HG03439 (cell line): ENCODE measurements around the gene POM121.
A peak's percentile ranks its signal among the peaks of the same experiment; 100 is the strongest.
"Not testable (repeated sequence)": the region's sequence is repeated elsewhere in the genome, so short reads cannot be mapped to it uniquely, and the experiment has no call there.

ENCODE experiments used
- ATAC-seq: cut with Tn5 transposase; IDR thresholded peaks from one replicate; pipeline ENCODE4 v1.9.1; 2021; ENCODE audit warnings: mild to moderate bottlenecking, moderate library complexity; ENCODE audit not compliant: unreplicated experiment

Gene POM121

DNA sequence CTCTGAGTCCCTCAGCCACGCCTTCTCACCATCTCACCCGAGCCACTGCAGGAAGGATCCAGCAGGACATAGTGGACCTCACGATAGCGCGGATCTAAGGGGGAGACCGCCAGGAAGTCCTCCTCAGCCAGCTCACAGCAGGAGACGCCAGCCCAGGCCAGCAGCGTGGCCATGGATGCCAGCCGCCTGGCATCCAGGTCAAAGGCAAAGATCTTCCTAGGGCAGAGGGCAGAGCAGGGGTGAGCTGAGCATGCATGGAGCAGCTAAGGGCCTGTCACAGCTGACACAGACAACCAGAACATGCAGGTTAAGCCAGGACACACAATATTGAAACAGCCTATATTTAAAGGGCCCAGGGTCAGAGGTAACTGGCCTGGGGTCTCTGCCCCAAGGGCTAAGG, 24.4 kb downstream of the POM121 start:
- not testable (repeated sequence) for ATAC-seq

DNA sequence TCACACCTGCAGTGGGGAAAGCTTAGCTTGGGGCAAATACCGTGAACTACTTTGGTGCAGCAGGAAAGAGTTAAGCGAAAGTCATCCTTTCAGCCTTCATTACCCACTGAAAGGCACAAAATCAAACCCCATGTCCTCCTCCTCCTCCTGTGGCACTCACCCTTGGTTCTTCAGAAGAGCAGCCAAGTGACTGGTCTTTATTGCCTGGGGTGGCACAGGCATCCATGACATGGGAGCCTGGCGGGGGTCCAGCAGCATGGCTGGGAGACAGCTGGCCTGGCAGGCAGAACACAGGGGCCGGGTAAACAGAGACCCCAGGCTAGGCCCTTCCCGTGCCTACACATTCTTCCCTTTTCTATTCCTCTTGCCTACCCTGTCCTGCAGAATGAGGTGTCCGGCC, 24.8 kb downstream of the POM121 start:
- ATAC-seq, result not testable (repeated sequence)

GRCh38 chr7:72950432-72950831, 25.5 kb downstream of the POM121 start:
- not testable (repeated sequence) for ATAC-seq

DNA sequence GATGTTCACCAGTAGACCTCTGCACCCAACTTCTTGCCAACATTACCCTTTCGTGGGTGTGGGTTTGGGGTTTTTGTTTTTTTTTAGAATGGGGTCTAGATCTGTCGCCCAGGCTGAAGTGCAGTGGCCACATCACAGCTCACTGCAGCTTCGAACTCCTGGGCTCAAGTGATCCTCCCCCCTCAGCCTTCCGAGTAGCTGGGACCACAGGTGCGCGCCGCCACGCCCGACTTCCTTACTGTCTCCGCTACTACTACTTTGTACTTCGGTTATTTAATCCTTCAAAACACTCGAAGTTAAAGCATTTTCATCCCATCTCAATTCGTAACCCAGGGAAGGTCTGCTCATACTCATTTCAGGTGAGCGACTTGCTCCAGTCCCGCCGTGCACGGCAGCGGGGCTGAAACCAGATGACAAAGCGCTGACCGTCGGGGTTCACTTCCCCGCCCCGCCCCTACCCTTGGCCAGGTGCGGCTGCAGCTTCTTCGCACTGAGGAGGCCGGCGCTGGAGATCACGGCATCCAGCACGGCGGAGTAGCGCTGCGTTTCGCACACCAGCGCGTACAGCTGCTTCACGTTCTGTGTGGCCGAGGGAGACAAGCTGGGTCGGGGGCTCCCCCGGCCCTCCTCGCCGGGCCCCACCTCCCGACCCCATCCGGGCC, 29.1 kb downstream of the POM121 start:
- peak; percentile 47 for ATAC-seq

DNA sequence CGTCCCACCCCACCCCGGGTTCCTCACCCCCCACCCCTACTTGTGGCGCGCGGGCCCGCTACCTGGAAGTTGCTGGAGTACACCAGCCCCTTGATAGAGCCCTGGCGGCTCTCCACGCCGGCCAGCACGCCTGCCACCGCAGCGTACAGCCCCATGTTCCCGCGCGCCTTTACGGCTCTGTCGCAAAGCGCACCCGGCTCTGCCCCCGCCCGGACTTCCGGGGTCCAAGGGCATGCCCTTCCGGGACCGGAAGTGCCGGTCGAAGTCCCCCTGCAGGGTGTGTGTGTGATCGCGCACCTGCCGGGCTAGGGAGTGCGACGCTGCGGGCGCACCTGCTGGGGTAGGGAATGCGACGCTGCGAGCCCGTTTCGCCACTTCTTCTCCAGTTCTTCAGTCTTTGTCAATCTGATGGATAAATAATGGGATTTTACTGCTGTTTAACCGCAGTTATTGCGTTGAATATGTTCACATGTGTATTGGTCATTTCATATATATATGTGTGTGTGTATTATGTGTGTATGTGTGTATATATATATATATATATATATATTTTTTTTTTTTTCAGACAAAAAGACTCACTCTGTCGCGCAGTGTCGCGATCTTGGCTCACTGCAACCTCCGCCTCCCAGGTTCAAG, 29.8 kb downstream of the POM121 start:
- ATAC-seq, result peak; percentile 88

DNA sequence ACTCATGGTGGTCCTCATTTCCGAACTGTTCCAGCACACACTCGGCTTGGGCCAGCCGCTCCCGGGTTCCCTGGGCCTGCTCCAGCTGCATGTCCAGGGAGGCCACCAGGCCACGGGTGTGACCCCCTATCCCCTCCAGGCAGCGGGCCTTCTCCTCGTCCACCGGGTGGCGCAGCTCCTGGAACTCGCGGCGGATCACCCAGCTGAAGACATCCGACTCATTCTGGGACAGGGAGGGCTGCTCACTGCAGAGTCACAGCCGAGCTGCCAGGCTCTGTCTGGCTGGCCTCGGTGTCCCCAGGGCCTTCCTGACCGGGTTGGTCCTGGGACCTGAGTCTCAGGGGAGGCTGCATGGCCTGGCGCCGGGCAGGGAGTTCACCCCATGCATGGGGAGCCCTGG, 35.1 kb downstream of the POM121 start:
- ATAC-seq, result not testable (repeated sequence)

GRCh38 chr7:72960626-72961345, 35.9 kb downstream of the POM121 start:
- ATAC-seq, result not testable (repeated sequence)

DNA sequence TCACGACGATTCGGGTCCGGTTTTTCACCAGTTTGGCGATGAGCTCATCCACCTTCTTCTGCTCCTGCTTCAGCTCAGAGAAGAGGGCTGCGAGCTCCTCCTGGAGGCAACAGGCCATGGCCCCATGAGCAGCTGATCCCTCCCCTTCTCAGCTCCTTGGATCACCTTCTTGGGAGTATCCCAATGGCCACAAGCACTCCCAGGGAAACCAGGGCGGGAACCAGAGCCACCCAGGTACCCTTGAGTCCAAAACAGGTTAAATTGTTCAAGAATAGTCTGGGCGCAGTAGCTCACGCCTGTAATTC, 36.4 kb downstream of the POM121 start:
- ATAC-seq, result not testable (repeated sequence)

DNA sequence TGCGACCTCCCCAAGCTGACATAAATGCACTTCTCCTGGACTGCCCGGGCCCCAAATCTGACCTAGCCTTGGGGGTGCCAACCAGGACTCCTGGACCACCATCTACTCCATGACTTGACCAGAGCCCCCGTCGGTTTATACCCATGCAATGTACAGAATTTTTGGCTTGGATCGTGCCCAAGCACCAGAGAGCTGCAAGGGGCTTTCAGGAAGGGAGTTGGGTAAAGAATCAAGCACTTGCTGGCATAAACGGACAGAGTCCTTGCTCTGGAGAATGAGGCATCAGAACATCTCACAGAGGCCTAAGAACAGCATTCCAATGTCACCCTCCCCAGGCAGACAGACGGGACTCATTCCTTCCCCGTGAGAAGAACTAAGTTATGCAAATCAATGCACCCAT, 38.2 kb downstream of the POM121 start:
- not testable (repeated sequence) for ATAC-seq

GRCh38 chr7:72965186-72965975, 40.5 kb downstream of the POM121 start:
- ATAC-seq, result not testable (repeated sequence)

DNA sequence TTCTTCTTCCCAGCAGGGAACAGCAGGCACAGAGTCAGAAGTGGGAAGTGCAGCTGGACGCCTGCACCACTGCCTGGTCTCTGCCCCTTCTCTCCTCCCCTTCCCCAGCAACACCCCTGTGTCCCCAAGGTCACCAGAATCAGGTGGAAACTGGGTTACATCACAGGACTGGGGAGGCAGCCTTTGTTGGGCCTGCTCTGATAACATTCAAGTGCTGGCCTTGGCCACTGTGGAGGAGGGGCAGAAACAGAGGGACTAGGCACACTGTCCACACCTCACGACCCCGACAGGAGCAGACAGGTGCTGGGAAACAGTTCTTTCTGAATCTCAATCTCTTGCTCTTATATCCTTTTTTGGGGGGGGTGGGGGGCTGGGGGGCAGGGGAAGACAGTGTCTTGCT, 42.0 kb downstream of the POM121 start:
- not testable (repeated sequence) for ATAC-seq

DNA sequence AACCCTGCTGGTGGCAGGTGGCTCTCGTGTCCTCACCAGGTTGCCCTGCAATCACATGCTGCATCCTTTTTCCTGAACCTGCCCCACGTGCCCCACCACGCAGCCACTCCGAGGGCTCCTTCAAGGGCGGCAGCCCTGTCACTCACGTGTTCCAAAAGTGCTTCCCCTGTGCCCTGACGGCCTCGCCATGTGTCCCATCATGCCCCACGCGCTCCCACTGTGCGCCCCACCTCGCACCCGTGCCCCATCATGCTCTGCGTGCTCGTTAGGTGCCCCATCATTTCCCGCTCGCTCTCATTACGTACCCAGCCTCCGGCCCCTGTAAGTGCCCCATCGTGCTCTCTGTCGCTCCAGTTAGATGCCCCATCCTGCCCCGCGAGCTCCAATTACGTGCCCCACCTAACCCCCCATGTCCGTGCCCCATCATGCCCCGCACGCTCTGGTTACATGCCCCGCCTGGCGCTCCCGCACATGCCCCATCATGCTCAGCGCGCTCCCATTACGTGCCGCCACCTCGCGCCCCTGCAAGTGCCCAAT, 44.2 kb downstream of the POM121 start, which contains the start of gene TRIM74:
Gene TRIM74 (minus strand): TSS at position 487 of the 537 bp plus-strand sequence. CDS start 3,309 bp downstream, outside the sequence.
- not testable (repeated sequence) for ATAC-seq

DNA sequence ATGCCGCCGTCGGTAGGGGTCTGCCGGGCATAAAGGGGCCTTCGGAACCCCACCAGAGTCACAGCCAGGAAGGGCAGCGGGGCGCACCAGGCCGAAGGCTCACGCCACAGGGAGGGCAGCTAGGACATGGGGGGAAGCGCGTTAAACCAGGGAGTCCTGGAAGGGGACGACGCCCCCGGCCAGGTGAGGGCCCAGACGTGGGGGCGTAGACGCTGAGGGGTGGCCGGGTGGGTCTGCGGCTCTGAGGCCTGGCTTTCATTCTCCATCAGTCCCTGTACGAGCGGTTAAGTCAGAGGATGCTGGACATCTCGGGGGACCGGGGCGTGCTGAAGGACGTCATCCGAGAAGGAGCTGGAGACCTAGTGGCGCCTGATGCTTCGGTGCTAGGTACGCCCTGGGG, 44.8 kb downstream of the POM121 start:
- ATAC-seq, result not testable (repeated sequence)

DNA sequence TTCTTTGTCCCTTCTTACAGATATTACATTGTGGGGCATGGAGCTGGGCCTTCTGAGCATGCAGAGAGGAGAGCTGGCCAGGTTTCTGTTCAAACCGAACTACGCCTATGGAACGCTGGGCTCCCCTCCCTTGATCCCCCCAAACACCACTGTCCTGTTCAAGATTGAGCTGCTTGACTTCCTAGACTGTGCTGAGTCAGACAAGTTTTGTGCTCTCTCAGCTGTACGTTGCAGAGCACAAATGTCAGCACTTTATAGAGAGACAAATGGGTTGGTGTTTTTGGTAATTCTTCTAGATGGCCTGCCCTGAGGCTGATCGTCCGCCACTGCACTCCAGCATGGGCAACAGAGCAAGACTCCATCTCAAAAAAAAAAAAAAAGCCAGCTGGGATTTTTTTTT, 46.6 kb downstream of the POM121 start:
- ATAC-seq, result not testable (repeated sequence)

GRCh38 chr7:72974781-72975180, 49.9 kb downstream of the POM121 start:
- not testable (repeated sequence) for ATAC-seq

- ATAC-seq, result not testable (repeated sequence)
Observed at GRCh38 chr7:72975656-72976286, 50.9 kb downstream of the POM121 start.

- ATAC-seq, result not testable (repeated sequence)
Observed at GRCh38 chr7:72976434-72976833, 51.5 kb downstream of the POM121 start.

DNA sequence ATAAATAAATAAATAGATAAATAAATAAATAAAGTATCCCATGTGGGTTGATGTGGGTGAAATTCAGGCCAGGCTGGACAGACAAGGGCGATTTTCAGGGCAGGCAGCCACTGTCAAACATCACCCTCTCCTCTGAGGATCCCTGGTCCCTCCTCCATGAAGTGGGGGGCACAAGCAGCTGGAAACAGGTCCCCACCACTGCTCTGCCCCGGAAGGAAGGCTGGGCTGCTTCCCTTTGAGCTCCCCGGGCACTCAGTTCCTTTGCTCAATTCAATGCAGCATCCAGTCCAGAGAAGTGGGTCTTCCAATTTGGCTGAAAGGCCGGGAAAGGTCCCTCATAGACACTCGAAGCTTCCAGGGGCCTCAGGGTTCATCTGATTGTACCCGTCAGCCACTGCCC, 55.5 kb downstream of the POM121 start:
- not testable (repeated sequence) for ATAC-seq

- ATAC-seq, result not testable (repeated sequence)
Observed at GRCh38 chr7:72982084-72982483, 57.2 kb downstream of the POM121 start.
